IPS-18c (cell line): ENCODE measurements around the gene PCNT.

ENCODE experiments used
- H3K4me3 ChIP-seq: 2 replicates; pipeline ENCODE4 v1.7.0; 2013; ENCODE audit warnings: low read depth, mild to moderate bottlenecking, low read length, moderate library complexity; ENCODE audit not compliant: insufficient read depth
- H3K9me3 ChIP-seq: one replicate; pipeline ENCODE4 v1.6.1; 2013; ENCODE audit warnings: mild to moderate bottlenecking, low read length, moderate library complexity; ENCODE audit not compliant: control insufficient read depth, insufficient read depth

PCNT gene

GRCh38 chr21:46483300-46484295 lies 159.6 kb downstream of the PCNT start:
- H3K4me3 ChIP-seq, result no peak overlapping the region
- H3K9me3 ChIP-seq, result no peaks in the 10 kb centered on the region

GRCh38 chr21:46486481-46487126 lies 162.6 kb downstream of the PCNT start:
- Histone ChIP-seq H3K4me3 (no peak overlapping the region), H3K9me3 (no peaks in the 10 kb centered on the region)

GRCh38 chr21:46489162-46489663 lies 165.3 kb downstream of the PCNT start:
- Histone ChIP-seq H3K4me3 (no peak overlapping the region), H3K9me3 (no peaks in the 10 kb centered on the region)

DNA sequence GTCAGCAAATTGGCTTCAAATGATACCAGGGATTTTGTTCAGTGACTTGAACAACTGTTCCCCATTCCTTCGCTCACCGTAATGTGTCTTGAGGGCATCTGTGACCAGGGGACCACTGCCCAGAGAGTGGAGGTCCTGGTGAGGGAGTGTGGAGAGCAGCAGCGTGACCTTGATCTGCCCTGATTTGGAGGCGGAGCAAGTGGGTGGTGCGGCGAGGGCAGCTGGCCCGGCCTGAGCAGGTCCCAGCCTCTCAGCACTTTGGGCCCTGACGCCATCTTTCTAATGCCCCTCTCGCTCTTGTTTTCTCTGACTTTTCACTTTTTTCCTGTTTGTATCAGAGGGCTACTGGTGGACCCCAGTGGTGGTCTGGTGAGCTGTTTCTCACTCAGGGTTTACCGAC lies 165.8 kb downstream of the PCNT start:
- H3K9me3 ChIP-seq, result no peaks in the 10 kb centered on the region
- H3K4me3 ChIP-seq, result no peak overlapping the region

DNA sequence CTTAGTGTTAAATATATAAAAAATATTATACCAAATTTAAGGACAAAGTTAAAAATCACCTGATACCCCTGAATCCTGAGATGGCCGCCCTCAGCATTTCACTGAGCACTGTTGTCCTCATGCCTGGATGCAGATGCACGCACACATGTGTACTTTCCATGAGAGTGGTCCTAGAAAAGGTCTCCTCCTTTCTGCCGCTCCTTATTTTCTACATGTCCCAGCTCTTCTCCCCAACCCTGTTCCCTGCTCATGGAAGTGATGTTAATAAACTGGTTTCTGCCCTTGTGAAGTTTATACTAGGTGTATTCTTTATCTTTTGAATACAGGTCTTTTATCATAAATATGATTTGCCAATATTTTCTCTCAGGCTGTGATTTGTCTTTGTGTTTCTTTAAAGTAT lies 167.6 kb downstream of the PCNT start:
- no peaks in the 10 kb centered on the region for H3K9me3 ChIP-seq
- no peak overlapping the region for H3K4me3 ChIP-seq

DNA sequence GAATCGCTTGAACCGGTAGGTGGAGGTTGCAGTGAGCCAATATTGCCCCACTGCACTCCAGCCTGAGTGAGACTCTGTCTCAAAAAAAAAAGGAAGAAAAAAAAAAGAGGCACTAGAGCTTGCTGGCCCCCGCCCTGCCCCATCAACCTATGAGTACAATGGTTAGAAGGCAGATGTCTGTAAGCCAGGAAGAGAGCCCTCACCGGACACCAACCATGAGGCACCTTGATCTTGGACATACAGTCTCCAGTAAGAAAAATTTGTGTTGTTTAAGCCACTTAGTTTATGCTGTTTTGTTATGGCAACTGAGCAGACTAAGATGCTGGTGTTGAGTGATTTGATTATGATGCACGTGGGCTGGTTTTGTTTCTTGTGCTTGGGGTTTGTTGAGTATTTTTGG lies 168.9 kb downstream of the PCNT start:
- Histone ChIP-seq H3K9me3 (no peaks in the 10 kb centered on the region), H3K4me3 (no peak overlapping the region)

- no peak overlapping the region for H3K4me3 ChIP-seq
- H3K9me3 ChIP-seq, result no peaks in the 10 kb centered on the region
Observed at GRCh38 chr21:46493828-46494227, 169.9 kb downstream of the PCNT start.
